NCI-H187 treated with DMSO at 0.1 percent for 48 hours (cell line): ENCODE results near the gene MATK.

Experiments
- DNase-seq: peaks from one replicate; lab custom pipeline; 2025; lab: John Stamatoyannopoulos, UW

MATK gene

GRCh38 chr19:3788996-3789778 lies 3.0 kb upstream of the MATK start:
- DNase-seq, result no peak

GRCh38 chr19:3785451-3785937 lies 687 bp downstream of the MATK start:
- no peak for DNase-seq

- no peak for DNase-seq
These were observed 1.4 kb downstream of the MATK start for GRCh38 chr19:3784607-3785450.

- no peak for DNase-seq
These were observed 2.3 kb downstream of the MATK start for GRCh38 chr19:3783660-3784584.

- DNase-seq, result no peak
These were observed 3.3 kb downstream of the MATK start for GRCh38 chr19:3782903-3783302.

- DNase-seq, result no peak
These were observed 3.9 kb downstream of the MATK start for GRCh38 chr19:3782330-3782729.

- DNase-seq, result no peak
These were observed 4.6 kb downstream of the MATK start for GRCh38 chr19:3781603-3782002.

GRCh38 chr19:3780786-3781304 lies 5.3 kb downstream of the MATK start:
- no peak for DNase-seq

GRCh38 chr19:3778899-3779723 lies 7.1 kb downstream of the MATK start:
- DNase-seq, result no peak

- DNase-seq, result no peak
These were observed 7.9 kb downstream of the MATK start for GRCh38 chr19:3778104-3778867.

GRCh38 chr19:3776479-3777040 lies 9.6 kb downstream of the MATK start:
- no peak for DNase-seq

GRCh38 chr19:3775831-3776230 lies 10.3 kb downstream of the MATK start:
- DNase-seq, result no peak

GRCh38 chr19:3775374-3775711 lies 10.8 kb downstream of the MATK start:
- no peak for DNase-seq

GRCh38 chr19:3774621-3775373 lies 11.4 kb downstream of the MATK start:
- DNase-seq, result no peak

GRCh38 chr19:3773814-3774515 lies 12.2 kb downstream of the MATK start:
- no peak for DNase-seq

- DNase-seq, result no peak
These were observed 14.2 kb downstream of the MATK start, which contains the start of gene RAX2 for GRCh38 chr19:3771906-3772455. RAX2 (minus strand) TSS chr19:3772228; CDS start chr19:3771742, 486 bp downstream.

- no peak for DNase-seq
These were observed 14.9 kb downstream of the MATK start for GRCh38 chr19:3771000-3771905.
